Neural progenitor cell (in vitro differentiated cells): ENCODE measurements around the gene SNX13.

Source experiments
- EZH2phosphoT487 ChIP-seq: fragments of 200-600 bp; sonication (generic); IDR thresholded peaks from 2 replicates; pipeline ENCODE4 v1.6.1; 2017; ENCODE audit warnings: antibody characterized with exemption
- TF ChIP-seq, protein P1 (sequence below): fragments of 200-600 bp; sonication (generic); IDR thresholded peaks from 2 replicates; pipeline ENCODE4 v1.5.1; 2017; ENCODE audit warnings: antibody characterized with exemption, mild to moderate bottlenecking

DNA sequence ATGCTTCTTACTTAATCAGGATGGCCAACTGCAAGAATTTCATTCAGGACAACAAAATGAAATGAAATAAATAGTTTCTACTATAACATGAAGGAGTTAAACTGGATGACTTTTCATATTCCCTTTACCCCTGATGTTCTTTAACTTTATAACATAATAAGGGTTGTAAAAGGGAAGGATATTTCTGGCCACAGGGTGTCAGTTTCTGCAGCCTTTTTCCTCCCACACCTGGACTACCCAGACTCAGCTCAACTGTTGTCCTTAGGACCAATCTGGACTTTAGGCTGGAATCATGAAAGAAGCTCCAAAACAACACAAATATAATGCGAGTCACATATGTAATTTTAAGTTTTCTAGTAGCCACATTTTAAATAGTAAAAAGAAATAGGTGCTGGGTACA is 44.0 kb upstream of the SNX13 start:
- TF ChIP-seq EZH2phosphoT487: no peak
- TF ChIP-seq, protein P1, sequence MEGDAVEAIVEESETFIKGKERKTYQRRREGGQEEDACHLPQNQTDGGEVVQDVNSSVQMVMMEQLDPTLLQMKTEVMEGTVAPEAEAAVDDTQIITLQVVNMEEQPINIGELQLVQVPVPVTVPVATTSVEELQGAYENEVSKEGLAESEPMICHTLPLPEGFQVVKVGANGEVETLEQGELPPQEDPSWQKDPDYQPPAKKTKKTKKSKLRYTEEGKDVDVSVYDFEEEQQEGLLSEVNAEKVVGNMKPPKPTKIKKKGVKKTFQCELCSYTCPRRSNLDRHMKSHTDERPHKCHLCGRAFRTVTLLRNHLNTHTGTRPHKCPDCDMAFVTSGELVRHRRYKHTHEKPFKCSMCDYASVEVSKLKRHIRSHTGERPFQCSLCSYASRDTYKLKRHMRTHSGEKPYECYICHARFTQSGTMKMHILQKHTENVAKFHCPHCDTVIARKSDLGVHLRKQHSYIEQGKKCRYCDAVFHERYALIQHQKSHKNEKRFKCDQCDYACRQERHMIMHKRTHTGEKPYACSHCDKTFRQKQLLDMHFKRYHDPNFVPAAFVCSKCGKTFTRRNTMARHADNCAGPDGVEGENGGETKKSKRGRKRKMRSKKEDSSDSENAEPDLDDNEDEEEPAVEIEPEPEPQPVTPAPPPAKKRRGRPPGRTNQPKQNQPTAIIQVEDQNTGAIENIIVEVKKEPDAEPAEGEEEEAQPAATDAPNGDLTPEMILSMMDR: no peak
